ENCODE results near the gene LITAF.

Gene LITAF

DNA sequence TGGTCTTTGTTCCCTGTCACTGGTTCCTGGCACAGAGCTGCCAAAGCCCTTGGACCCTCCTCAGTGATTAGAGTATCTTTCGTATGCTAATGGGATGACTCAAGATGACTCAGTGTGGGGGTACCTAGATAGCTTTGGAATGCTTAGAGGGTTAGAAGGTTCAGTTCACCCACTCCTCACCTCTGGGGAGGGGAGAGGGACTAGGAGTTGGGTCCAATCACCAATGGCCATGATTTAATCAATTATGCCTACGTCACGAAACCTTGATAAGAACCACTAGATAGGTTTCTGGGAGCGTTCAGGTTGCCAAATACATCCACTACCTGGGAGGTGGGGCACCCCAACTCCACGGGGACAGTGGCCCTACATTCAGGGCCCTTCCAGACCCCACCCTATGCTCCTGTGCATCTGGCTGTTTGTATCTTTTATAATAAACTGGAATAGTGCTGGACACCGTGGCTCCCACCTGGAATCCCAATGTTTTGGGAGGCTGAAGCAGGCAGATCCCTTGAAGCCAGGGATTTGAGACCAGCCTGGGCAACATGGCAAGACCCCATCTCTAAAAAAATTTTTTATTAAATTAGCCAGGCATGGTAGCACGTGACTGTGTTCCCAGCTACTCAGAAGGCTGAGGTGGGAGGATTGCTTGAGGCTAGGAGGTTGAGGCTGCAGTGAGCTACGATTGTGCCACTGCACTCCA lies 29.2 kb upstream of the LITAF start:
- H3K36me3 ChIP-seq (ENCODE audit: control insufficient read depth, insufficient read depth, low read length) = no peaks in the 10 kb centered on the region
- no peaks in the 10 kb centered on the region for H3K4me1 ChIP-seq (ENCODE audit: control insufficient read depth, insufficient read depth, low read length)
- H3K9ac ChIP-seq (ENCODE audit: low read length) = no peak overlapping the region
- no peaks in the 10 kb centered on the region for H3K27me3 ChIP-seq (ENCODE audit: control insufficient read depth, insufficient read depth, low read length)
- H3K27ac ChIP-seq (ENCODE audit: low read depth, low read length) = no peak overlapping the region
- H3K4me3 ChIP-seq (ENCODE audit: low read length) = no peak overlapping the region

DNA sequence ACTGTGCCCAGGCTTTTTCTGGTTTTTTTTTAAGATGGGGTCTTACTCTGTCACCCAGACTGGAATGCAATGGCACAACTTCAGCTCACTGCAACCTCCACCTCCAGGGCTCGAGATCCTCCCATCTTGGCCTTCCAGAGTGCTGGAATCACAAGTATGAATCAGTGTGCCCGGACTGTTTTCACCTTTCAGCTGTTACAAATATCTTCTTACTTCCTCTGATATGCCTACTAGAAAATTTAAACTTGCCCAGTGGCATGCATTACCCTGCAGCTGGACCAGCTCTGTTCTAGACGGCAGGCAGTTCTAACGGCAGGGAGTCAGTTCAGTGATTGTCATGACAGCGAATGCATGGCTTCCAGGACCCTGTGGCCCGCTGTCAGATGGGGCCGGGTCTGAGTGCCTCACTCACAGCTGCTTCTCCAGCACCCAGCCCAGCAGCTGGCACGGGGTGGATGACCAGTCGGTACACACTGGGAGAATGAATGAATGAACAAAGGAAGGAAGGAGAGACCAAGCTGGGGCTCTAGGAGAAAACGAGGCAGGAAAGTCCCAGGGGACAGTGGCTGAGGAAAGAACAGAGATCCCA lies 28.0 kb upstream of the LITAF start:
- Histone ChIP-seq H3K4me1 (ENCODE audit: control insufficient read depth, insufficient read depth, low read length) (no peaks in the 10 kb centered on the region), H3K27me3 (ENCODE audit: control insufficient read depth, insufficient read depth, low read length) (no peaks in the 10 kb centered on the region), H3K4me3 (ENCODE audit: low read length) (no peak overlapping the region), H3K27ac (ENCODE audit: low read depth, low read length) (no peak overlapping the region), H3K9ac (ENCODE audit: low read length) (no peak overlapping the region), H3K36me3 (ENCODE audit: control insufficient read depth, insufficient read depth, low read length) (no peaks in the 10 kb centered on the region)

DNA sequence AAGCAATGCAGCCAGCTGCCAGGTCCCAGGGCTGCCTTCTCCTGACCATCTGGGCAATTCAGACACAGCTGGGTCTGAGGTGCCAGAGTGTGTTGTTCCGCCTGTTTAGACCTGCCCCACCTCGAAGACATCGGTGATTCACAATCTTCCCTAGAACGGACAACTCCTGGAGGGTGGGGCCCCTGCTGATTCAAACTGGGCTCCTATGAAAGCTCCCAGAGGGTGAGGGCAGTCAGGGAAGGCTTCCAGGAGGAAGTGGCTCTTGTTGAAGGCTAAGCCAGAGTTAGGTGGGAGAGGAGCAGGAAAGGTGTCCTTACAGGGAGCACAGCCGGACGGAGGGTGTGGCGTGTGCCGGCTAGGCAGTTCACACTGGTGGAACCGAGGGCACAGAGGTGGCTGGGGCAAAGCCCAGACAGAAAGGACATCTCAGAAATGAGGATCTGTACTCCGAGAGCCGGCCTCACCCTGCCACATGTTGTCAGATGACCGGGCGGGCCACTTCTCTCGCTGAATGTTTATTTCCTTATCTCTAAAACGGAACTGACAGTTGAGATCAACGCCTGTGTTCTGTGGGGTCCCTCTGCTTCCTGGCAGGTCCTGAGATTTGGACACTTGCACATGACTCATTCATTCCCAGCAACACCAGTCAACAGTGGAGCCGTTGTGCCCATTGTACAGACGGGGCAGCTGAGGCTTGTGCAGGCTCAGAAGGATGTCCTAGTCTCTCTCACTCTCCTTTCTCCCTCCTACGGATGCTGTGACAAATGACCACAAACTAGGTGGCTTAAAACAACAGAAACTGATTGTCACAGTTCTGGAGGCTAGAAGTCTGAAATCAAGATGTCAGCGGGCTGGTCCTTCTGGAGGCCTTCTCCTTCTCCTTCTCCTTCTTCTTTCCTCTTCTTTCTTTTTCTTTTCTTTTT lies 26.9 kb upstream of the LITAF start:
- no peaks in the 10 kb centered on the region for H3K27me3 ChIP-seq (ENCODE audit: control insufficient read depth, insufficient read depth, low read length)
- H3K36me3 ChIP-seq (ENCODE audit: control insufficient read depth, insufficient read depth, low read length) = no peaks in the 10 kb centered on the region
- H3K9ac ChIP-seq (ENCODE audit: low read length) = no peak overlapping the region
- H3K4me3 ChIP-seq (ENCODE audit: low read length) = no peak overlapping the region
- H3K27ac ChIP-seq (ENCODE audit: low read depth, low read length) = no peak overlapping the region
- H3K4me1 ChIP-seq (ENCODE audit: control insufficient read depth, insufficient read depth, low read length) = no peaks in the 10 kb centered on the region

- Histone ChIP-seq H3K27ac (ENCODE audit: low read depth, low read length) (no peak overlapping the region), H3K36me3 (ENCODE audit: control insufficient read depth, insufficient read depth, low read length) (no peaks in the 10 kb centered on the region)
Measured at GRCh38 chr16:11612665-11613025, 25.9 kb upstream of the LITAF start.

GRCh38 chr16:11611871-11612664 lies 25.3 kb upstream of the LITAF start:
- Histone ChIP-seq H3K36me3 (ENCODE audit: control insufficient read depth, insufficient read depth, low read length) (no peaks in the 10 kb centered on the region), H3K4me1 (ENCODE audit: control insufficient read depth, insufficient read depth, low read length) (no peaks in the 10 kb centered on the region), H3K27me3 (ENCODE audit: control insufficient read depth, insufficient read depth, low read length) (no peaks in the 10 kb centered on the region), H3K27ac (ENCODE audit: low read depth, low read length) (no peak overlapping the region), H3K9ac (ENCODE audit: low read length) (no peak overlapping the region), H3K4me3 (ENCODE audit: low read length) (no peak overlapping the region)

More at GRCh38 chr16:11612665-11613025, 25.9 kb upstream of the LITAF start:
- Histone ChIP-seq H3K9ac (ENCODE audit: low read length) (no peak overlapping the region), H3K4me3 (ENCODE audit: low read length) (no peak overlapping the region), H3K4me1 (ENCODE audit: control insufficient read depth, insufficient read depth, low read length) (no peaks in the 10 kb centered on the region), H3K27me3 (ENCODE audit: control insufficient read depth, insufficient read depth, low read length) (no peaks in the 10 kb centered on the region)

DNA sequence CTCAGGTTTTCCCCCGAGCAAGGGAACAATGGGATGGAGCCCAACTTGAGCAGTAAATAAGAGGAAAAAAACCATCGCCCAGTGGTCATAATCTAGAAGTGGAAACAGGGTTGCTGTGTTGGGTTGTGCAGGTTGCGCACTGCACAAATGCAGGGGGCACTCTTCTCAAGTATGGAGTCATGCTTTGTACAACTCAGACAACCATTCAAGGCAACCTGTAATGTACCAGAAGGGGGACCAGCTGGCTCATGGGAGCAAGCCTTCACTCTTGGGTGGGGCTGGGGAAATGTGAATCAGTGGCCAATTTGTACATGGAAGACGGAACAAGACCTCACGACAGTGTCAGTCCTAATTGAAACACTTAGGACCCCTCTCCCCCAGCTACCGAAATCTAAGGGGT lies 23.9 kb upstream of the LITAF start:
- Histone ChIP-seq H3K36me3 (ENCODE audit: control insufficient read depth, insufficient read depth, low read length) (no peaks in the 10 kb centered on the region), H3K9ac (ENCODE audit: low read length) (no peak overlapping the region), H3K27ac (ENCODE audit: low read depth, low read length) (no peak overlapping the region), H3K27me3 (ENCODE audit: control insufficient read depth, insufficient read depth, low read length) (no peaks in the 10 kb centered on the region), H3K4me1 (ENCODE audit: control insufficient read depth, insufficient read depth, low read length) (no peaks in the 10 kb centered on the region), H3K4me3 (ENCODE audit: low read length) (no peak overlapping the region)

GRCh38 chr16:11610121-11610505 lies 23.4 kb upstream of the LITAF start:
- H3K4me1 ChIP-seq (ENCODE audit: control insufficient read depth, insufficient read depth, low read length) = no peaks in the 10 kb centered on the region
- no peak overlapping the region for H3K9ac ChIP-seq (ENCODE audit: low read length)
- no peaks in the 10 kb centered on the region for H3K36me3 ChIP-seq (ENCODE audit: control insufficient read depth, insufficient read depth, low read length)
- H3K27me3 ChIP-seq (ENCODE audit: control insufficient read depth, insufficient read depth, low read length) = no peaks in the 10 kb centered on the region
- no peak overlapping the region for H3K27ac ChIP-seq (ENCODE audit: low read depth, low read length)
- H3K4me3 ChIP-seq (ENCODE audit: low read length) = no peak overlapping the region

- no peak overlapping the region for H3K27ac ChIP-seq (ENCODE audit: low read depth, low read length)
- no peak overlapping the region for H3K4me3 ChIP-seq (ENCODE audit: low read length)
- H3K27me3 ChIP-seq (ENCODE audit: control insufficient read depth, insufficient read depth, low read length) = no peaks in the 10 kb centered on the region
- no peak overlapping the region for H3K9ac ChIP-seq (ENCODE audit: low read length)
- no peaks in the 10 kb centered on the region for H3K4me1 ChIP-seq (ENCODE audit: control insufficient read depth, insufficient read depth, low read length)
- H3K36me3 ChIP-seq (ENCODE audit: control insufficient read depth, insufficient read depth, low read length) = no peaks in the 10 kb centered on the region
Measured at GRCh38 chr16:11609474-11610120, 22.9 kb upstream of the LITAF start.

- no peaks in the 10 kb centered on the region for H3K4me1 ChIP-seq (ENCODE audit: control insufficient read depth, insufficient read depth, low read length)
- H3K27ac ChIP-seq (ENCODE audit: low read depth, low read length) = no peak overlapping the region
Measured at GRCh38 chr16:11605891-11606290, 19.2 kb upstream of the LITAF start.

GRCh38 chr16:11605564-11605886 lies 18.8 kb upstream of the LITAF start:
- no peaks in the 10 kb centered on the region for H3K36me3 ChIP-seq (ENCODE audit: control insufficient read depth, insufficient read depth, low read length)
- no peak overlapping the region for H3K4me3 ChIP-seq (ENCODE audit: low read length)
- H3K27me3 ChIP-seq (ENCODE audit: control insufficient read depth, insufficient read depth, low read length) = no peaks in the 10 kb centered on the region
- no peak overlapping the region for H3K9ac ChIP-seq (ENCODE audit: low read length)
- no peak overlapping the region for H3K27ac ChIP-seq (ENCODE audit: low read depth, low read length)
- no peaks in the 10 kb centered on the region for H3K4me1 ChIP-seq (ENCODE audit: control insufficient read depth, insufficient read depth, low read length)

More at GRCh38 chr16:11605891-11606290, 19.2 kb upstream of the LITAF start:
- H3K27me3 ChIP-seq (ENCODE audit: control insufficient read depth, insufficient read depth, low read length) = no peaks in the 10 kb centered on the region
- H3K36me3 ChIP-seq (ENCODE audit: control insufficient read depth, insufficient read depth, low read length) = no peaks in the 10 kb centered on the region
- no peak overlapping the region for H3K9ac ChIP-seq (ENCODE audit: low read length)
- H3K4me3 ChIP-seq (ENCODE audit: low read length) = no peak overlapping the region

DNA sequence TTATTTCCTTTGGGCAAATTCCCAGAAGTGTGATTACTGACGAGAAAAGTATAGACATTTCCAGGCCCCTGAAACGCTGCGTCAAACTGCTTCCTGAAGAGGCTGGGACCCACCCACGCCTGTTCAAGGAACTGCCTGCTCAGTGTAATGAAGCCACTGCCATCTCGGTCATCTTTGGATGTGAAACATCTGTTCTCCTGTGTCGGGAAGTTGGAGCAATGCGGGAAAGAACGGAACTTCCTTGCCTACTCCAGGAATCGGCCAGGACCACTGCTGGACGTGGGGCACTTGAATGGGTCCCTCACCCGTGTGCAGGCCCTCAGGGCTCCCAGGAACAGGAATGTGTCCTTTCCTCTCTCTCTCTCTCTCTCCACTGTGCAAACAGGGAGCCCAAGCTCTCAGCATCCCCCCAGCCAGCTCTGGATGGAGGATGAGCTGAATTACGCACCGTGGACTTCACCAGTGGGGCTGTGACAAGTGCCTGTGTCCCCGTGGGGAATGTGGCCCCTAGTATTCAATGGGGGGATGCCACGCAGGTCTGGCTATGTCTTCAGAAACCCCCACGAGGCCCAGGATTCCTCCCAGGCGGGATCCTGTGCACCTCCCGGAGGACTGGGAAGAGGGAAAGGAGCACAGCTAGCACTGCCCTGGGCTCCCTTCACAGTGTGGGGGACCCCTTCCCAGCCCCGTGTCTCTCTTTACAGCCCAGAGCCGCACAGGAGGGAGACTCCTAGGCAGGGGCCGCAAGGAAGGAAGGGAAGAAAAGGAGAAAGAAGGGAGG lies 18.3 kb upstream of the LITAF start:
- H3K27ac ChIP-seq (ENCODE audit: low read depth, low read length) = no peak overlapping the region
- H3K9ac ChIP-seq (ENCODE audit: low read length) = no peak overlapping the region
- no peaks in the 10 kb centered on the region for H3K4me1 ChIP-seq (ENCODE audit: control insufficient read depth, insufficient read depth, low read length)
- H3K4me3 ChIP-seq (ENCODE audit: low read length) = no peak overlapping the region
- H3K36me3 ChIP-seq (ENCODE audit: control insufficient read depth, insufficient read depth, low read length) = no peaks in the 10 kb centered on the region
- no peaks in the 10 kb centered on the region for H3K27me3 ChIP-seq (ENCODE audit: control insufficient read depth, insufficient read depth, low read length)
